Measurements from ENCODE around the gene NEURL1. TPM values are rescaled to one million over a fixed set of nuclear protein-coding genes. Genes with fewer than 3 reads are reported as not detected.

Gene NEURL1
- total RNA-seq, 1 donor from 2014 or later, result 1.8 TPM

DNA sequence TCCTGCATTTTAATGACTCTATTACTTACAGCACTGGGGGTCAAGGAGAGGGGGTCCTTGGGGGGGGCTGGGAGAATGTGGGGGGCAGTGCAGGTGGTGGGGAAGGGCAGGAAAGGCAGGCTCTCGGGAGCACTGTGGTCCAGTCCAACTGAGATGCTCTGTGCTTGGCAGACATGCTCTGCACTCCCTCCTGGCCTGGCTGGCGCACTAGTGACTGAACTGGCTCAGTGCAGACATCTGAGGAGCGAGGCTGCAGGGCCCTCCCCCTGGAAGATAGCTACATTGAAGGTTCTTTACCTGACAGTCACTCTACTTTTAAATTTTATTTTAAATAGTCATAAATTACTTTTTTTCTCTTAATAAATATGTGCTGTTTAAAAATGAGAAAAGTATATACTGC lies 105.7 kb downstream of the NEURL1 start:
- Mint-ChIP-seq H3K4me1 (peaks cover 5% of the 10 kb centered on the region), H3K27ac (ENCODE audit: unreplicated experiment) (no peak overlapping the region), H3K36me3 (ENCODE audit: low read depth) (peaks cover 3% of the 10 kb centered on the region), H3K27me3 (ENCODE audit: low read depth) (no peaks in the 10 kb centered on the region), H3K9me3 (no peaks in the 10 kb centered on the region), H3K4me3 (no peak overlapping the region)
- TF ChIP-seq, protein P1, sequence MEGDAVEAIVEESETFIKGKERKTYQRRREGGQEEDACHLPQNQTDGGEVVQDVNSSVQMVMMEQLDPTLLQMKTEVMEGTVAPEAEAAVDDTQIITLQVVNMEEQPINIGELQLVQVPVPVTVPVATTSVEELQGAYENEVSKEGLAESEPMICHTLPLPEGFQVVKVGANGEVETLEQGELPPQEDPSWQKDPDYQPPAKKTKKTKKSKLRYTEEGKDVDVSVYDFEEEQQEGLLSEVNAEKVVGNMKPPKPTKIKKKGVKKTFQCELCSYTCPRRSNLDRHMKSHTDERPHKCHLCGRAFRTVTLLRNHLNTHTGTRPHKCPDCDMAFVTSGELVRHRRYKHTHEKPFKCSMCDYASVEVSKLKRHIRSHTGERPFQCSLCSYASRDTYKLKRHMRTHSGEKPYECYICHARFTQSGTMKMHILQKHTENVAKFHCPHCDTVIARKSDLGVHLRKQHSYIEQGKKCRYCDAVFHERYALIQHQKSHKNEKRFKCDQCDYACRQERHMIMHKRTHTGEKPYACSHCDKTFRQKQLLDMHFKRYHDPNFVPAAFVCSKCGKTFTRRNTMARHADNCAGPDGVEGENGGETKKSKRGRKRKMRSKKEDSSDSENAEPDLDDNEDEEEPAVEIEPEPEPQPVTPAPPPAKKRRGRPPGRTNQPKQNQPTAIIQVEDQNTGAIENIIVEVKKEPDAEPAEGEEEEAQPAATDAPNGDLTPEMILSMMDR (conservative IDR thresholded peaks at IDR 0.05), result no peak
- no peak for DNase-seq (ENCODE audit: low read depth, low spot score)

DNA sequence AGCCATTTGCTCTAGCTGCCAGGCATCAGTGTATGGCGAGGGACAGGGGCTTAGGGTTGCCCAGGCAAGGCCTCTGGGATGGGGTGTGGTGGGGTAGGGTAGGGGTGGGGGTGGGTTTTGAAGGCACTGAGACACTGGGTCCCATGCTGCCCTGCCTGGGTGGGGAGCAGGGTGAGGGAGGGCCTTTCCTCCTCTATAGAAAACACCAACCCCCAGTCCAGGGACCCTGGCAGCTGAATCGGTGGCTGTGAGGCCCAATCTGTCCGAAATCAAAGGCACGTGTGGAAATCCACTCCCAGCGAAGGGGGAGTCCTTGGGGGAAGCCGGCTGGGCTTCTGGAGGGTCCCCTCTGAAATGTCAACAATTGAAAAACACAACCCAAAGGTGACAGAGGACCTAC lies 106.4 kb downstream of the NEURL1 start:
- TF ChIP-seq, protein P1 (conservative IDR thresholded peaks at IDR 0.05), result no peak
- no peak for DNase-seq (ENCODE audit: low read depth, low spot score)
- Mint-ChIP-seq H3K36me3 (ENCODE audit: low read depth) (peaks cover 6% of the 10 kb centered on the region), H3K9me3 (no peaks in the 10 kb centered on the region), H3K4me1 (peaks cover 5% of the 10 kb centered on the region), H3K27ac (ENCODE audit: unreplicated experiment) (no peak overlapping the region), H3K4me3 (no peak overlapping the region), H3K27me3 (ENCODE audit: low read depth) (no peaks in the 10 kb centered on the region)

DNA sequence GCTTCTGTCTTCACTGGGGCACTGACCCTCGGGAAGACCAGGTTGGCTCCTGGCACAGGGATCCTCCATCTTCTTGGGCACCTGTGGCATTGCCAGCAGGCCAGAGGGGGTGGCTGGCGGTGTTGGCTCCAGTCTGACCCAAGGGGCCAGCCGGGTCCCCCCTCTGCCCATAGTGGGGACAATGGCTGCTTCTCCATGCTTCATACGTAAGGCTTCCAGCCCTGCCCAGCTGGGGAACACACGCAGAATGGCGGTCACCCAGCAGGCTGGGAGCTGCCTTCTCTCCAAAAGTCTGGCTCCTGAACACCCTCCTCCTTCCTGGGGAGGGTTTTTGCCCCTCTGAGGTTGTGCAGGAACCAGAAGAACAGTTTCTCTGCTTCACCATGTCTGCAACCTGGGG lies 106.8 kb downstream of the NEURL1 start:
- Mint-ChIP-seq H3K4me1 (peaks cover 5% of the 10 kb centered on the region), H3K36me3 (ENCODE audit: low read depth) (peaks cover 7% of the 10 kb centered on the region), H3K27ac (ENCODE audit: unreplicated experiment) (no peak overlapping the region), H3K4me3 (no peak overlapping the region), H3K9me3 (no peaks in the 10 kb centered on the region), H3K27me3 (ENCODE audit: low read depth) (no peaks in the 10 kb centered on the region)
- TF ChIP-seq, protein P1 (conservative IDR thresholded peaks at IDR 0.05), result no peak
- no peak for DNase-seq (ENCODE audit: low read depth, low spot score)

DNA sequence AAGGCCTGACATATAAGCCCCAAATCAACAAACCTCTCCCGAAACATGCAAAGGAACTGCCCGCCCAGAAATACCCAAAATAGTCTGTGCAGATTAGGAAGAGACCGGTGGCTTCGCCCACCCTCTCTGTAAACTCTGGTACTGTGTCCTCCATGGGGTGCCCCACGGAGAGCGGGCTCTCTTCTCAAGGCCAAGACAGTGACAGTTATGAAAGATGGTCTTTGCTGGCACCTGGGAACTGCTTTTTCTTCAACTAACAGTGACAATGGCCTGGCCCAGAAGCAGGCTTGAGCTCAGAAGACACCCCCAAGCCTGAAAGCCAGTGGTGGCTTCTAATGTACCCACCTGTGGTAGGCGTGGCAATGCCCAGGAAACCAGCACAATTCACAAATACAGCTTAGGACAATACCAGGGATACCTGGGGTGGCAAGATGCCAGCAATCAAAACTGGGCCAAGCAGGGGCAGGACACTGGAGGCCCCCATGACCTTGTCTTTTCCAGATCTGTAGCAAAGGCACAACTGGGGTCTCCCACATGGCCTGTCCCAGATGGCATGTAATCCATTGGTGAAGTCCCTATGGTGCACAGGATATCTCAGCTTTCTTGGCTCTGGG lies 107.6 kb downstream of the NEURL1 start:
- DNase-seq (ENCODE audit: low read depth, low spot score), result no peak
- Mint-ChIP-seq H3K4me3 (peak overlapping the region; percentile 45), H3K4me1 (peaks cover 5% of the 10 kb centered on the region), H3K27ac (ENCODE audit: unreplicated experiment) (no peak overlapping the region), H3K27me3 (ENCODE audit: low read depth) (no peaks in the 10 kb centered on the region), H3K36me3 (ENCODE audit: low read depth) (peaks cover 13% of the 10 kb centered on the region), H3K9me3 (no peaks in the 10 kb centered on the region)
- TF ChIP-seq, protein P1 (conservative IDR thresholded peaks at IDR 0.05), result no peak

DNA sequence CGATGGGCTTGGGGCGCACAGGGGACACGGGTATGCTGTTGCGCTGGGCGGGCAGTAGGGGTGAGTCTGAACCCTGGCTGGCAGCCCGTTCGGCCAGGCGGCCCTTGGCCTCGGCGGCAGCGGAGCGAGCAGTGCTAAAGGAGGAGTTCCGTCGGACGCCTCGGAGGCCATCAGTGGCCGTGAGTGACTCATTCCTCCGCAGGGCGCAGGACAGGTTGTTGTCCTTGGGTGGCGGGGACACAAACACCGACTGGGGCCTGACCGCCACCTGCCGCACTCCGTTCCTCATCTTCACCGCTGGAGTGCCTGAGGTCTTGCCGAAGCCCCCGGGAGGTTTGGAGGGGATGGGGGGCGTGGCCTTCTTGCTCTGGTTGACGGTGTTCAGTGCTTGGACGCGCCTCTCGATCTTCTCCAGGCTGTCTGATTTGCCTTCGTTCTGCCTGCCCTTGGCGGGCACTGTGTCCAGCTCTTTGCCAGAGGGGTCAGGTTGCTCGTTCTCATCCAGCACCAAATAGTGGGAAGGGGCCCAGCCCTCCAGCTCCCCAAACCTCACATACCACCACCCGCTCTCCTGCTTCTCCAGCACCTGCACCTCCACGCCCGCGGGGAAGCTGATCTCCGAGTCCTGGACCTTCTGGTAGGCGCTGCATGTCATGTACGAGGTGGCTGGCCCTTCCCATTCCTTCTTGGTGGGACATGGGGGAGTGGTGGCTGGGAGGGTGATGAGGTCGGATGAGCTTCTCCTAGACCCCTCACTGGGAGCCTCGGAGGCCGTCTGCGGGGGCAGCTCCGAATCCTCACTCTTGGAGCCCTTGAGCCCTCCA lies 108.7 kb downstream of the NEURL1 start:
- Mint-ChIP-seq H3K36me3 (ENCODE audit: low read depth) (peaks cover 14% of the 10 kb centered on the region), H3K4me3 (no peak overlapping the region), H3K4me1 (peaks cover 5% of the 10 kb centered on the region)

More for the DNA sequence above, 108.7 kb downstream of the NEURL1 start:
- TF ChIP-seq, protein P1 (conservative IDR thresholded peaks at IDR 0.05), result no peak
- Mint-ChIP-seq H3K9me3 (no peaks in the 10 kb centered on the region), H3K27me3 (ENCODE audit: low read depth) (no peaks in the 10 kb centered on the region), H3K27ac (ENCODE audit: unreplicated experiment) (no peak overlapping the region)
- DNase-seq (ENCODE audit: low read depth, low spot score), result no peak
